GM18505 (cell line): ENCODE measurements around the gene GPR4.
"Not testable (repeated sequence)": the region's sequence is repeated elsewhere in the genome, so short reads cannot be mapped to it uniquely, and the experiment has no call there.

Source experiments
- ATAC-seq: cut with Tn5 transposase; IDR thresholded peaks from one replicate; pipeline ENCODE4 v1.9.1; 2021; ENCODE audit not compliant: unreplicated experiment
- POLR2A ChIP-seq: IDR thresholded peaks from 4 replicates; pipeline ENCODE4 v1.6.1; 2011; ENCODE audit warnings: borderline replicate concordance; ENCODE audit not compliant: insufficient read depth, insufficient read length; ENCODE audit errors: extremely low read depth

The GPR4 gene

GRCh38 chr19:45637890-45638667 lies 36.1 kb upstream of the GPR4 start:
- no peak for ATAC-seq

GRCh38 chr19:45636902-45637301 lies 34.9 kb upstream of the GPR4 start:
- no peak for TF ChIP-seq POLR2A
- no peak for ATAC-seq

More at GRCh38 chr19:45637890-45638667, 36.1 kb upstream of the GPR4 start:
- TF ChIP-seq POLR2A: no peak

GRCh38 chr19:45636275-45636674 lies 34.3 kb upstream of the GPR4 start:
- no peak for TF ChIP-seq POLR2A
- ATAC-seq: no peak

- ATAC-seq: no peak
- TF ChIP-seq POLR2A: no peak
These were observed 30.6 kb upstream of the GPR4 start for GRCh38 chr19:45632468-45633196.

GRCh38 chr19:45630463-45630862 lies 28.5 kb upstream of the GPR4 start:
- ATAC-seq: no peak
- no peak for TF ChIP-seq POLR2A

GRCh38 chr19:45629704-45630103 lies 27.7 kb upstream of the GPR4 start:
- TF ChIP-seq POLR2A: no peak
- ATAC-seq: no peak

GRCh38 chr19:45628219-45628618 lies 26.2 kb upstream of the GPR4 start:
- not testable (repeated sequence) for ATAC-seq

- TF ChIP-seq POLR2A: no peak
- ATAC-seq: no peak
These were observed 22.0 kb upstream of the GPR4 start for GRCh38 chr19:45623984-45624383.

GRCh38 chr19:45621976-45622503 lies 20.0 kb upstream of the GPR4 start:
- TF ChIP-seq POLR2A: no peak
- no peak for ATAC-seq

GRCh38 chr19:45621389-45621788 lies 19.4 kb upstream of the GPR4 start:
- no peak for ATAC-seq
- no peak for TF ChIP-seq POLR2A

GRCh38 chr19:45616704-45617017 lies 14.6 kb upstream of the GPR4 start:
- TF ChIP-seq POLR2A: no peak
- ATAC-seq: no peak

- TF ChIP-seq POLR2A: no peak
- ATAC-seq: peak; percentile 39
These were observed 14.0 kb upstream of the GPR4 start for GRCh38 chr19:45615795-45616703.

- ATAC-seq: not testable (repeated sequence)
These were observed 13.0 kb upstream of the GPR4 start for GRCh38 chr19:45615056-45615455.
